Measurements from ENCODE around the gene ARHGAP21. TPM values are rescaled to one million over a fixed set of nuclear protein-coding genes. Genes with fewer than 3 reads are reported as not detected.

ARHGAP21 gene
- total RNA-seq, 1 experiment from 2014 or later, result 59.4 TPM

DNA sequence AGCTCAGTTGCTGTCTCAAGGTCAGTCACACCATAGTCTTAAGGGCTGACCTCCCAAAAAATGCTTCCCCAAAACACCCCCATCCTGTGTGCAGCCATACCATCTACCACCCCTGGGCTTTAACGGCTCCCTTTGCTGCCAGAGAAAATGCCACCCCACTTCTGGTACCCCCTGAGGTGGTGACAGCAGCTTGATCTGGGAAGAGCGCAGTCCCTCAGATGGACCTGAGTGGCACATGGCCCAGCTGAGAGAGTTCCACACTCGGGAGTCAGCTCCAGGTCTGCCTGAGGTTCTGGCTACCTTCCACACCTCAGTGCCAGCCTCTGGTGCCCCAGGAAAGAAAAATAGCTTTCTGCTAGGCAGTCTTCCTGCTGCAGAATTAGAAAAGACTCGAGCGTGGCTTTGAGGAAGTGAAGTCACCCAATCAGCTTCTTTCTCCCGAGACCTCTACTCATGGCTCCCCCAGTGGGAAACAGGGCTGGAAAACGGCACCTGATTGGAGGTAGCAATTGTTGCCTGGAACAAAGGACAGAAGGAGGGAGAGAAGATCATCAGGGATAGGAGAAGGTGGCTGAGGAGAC, 151.7 kb downstream of the ARHGAP21 start:
- TF ChIP-seq, protein P1, sequence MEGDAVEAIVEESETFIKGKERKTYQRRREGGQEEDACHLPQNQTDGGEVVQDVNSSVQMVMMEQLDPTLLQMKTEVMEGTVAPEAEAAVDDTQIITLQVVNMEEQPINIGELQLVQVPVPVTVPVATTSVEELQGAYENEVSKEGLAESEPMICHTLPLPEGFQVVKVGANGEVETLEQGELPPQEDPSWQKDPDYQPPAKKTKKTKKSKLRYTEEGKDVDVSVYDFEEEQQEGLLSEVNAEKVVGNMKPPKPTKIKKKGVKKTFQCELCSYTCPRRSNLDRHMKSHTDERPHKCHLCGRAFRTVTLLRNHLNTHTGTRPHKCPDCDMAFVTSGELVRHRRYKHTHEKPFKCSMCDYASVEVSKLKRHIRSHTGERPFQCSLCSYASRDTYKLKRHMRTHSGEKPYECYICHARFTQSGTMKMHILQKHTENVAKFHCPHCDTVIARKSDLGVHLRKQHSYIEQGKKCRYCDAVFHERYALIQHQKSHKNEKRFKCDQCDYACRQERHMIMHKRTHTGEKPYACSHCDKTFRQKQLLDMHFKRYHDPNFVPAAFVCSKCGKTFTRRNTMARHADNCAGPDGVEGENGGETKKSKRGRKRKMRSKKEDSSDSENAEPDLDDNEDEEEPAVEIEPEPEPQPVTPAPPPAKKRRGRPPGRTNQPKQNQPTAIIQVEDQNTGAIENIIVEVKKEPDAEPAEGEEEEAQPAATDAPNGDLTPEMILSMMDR (conservative IDR thresholded peaks at IDR 0.05), result no peak
- no peak overlapping the region for H2BK12ac ChIP-seq (ENCODE audit: insufficient read length, low read depth, low read length)
- Mint-ChIP-seq H3K36me3 (ENCODE audit: insufficient read depth in 1 of 3, low read depth in 3 of 3) (peaks cover 0 to 5% (median 0%) of the 10 kb centered on the region in 3 experiments; a peak in 2 of 7 replicates), H3K4me3 (no peak overlapping the region), H3K9me3 (peaks cover 0 to 3% of the 10 kb centered on the region in 2 experiments; a peak in 1 of 5 replicates), H3K27me3 (ENCODE audit: low read depth) (peaks cover 5% of the 10 kb centered on the region), H3K4me1 (peaks cover 10 to 20% of the 10 kb centered on the region in 2 experiments; a peak in 3 of 4 replicates), H3K27ac (no peak overlapping the region; a peak in 1 of 7 replicates)
- no peak overlapping the region for H2AFZ ChIP-seq (ENCODE audit: low read length)
- H4K8ac ChIP-seq (replicated peaks; ENCODE audit: insufficient read length, low read depth, low read length), result no peak overlapping the region
- no peaks in the 10 kb centered on the region for H3K4me1 ChIP-seq (ENCODE audit: insufficient read depth, low read length)
- H2BK5ac ChIP-seq (ENCODE audit: insufficient read length, low read length), result no peak overlapping the region
- H3K14ac ChIP-seq (ENCODE audit: insufficient read depth, low read length), result no peak overlapping the region
- no peaks in the 10 kb centered on the region for H3K9me3 ChIP-seq (ENCODE audit: control insufficient read depth, low read depth, low read length)
- H4K91ac ChIP-seq (ENCODE audit: insufficient read length, low read depth, low read length), result no peak overlapping the region
- H4K5ac ChIP-seq (ENCODE audit: insufficient read length, low read depth, low read length), result no peak overlapping the region
- no peak overlapping the region for H3K27ac ChIP-seq (ENCODE audit: insufficient read length, low read depth, low read length)
- H2BK15ac ChIP-seq (ENCODE audit: low read depth, low read length), result no peak overlapping the region
- no peak overlapping the region for H3K56ac ChIP-seq (ENCODE audit: insufficient read length, low read depth, low read length)
- WGBS (ENCODE audit: extremely low coverage, insufficient read length, low lambda C conversion rate), result no CpG with 5 or more reads among the region's 7 CpGs
- H3K79me2 ChIP-seq (ENCODE audit: insufficient read depth, low read length), result no peaks in the 10 kb centered on the region
- H3K27me3 ChIP-seq (ENCODE audit: insufficient read depth, low read length), result no peaks in the 10 kb centered on the region
- H3K18ac ChIP-seq (ENCODE audit: insufficient read length, low read depth, low read length), result no peak overlapping the region
- DNase-seq, result no peak
- H2BK120ac ChIP-seq (ENCODE audit: low read depth, low read length, poor library complexity, severe bottlenecking), result no peak overlapping the region
- H3K4ac ChIP-seq (ENCODE audit: low read depth, low read length), result no peak overlapping the region
- H3K9ac ChIP-seq (ENCODE audit: extremely low read depth, insufficient read length, low read length), result no peak overlapping the region
- H4K20me1 ChIP-seq (ENCODE audit: control insufficient read depth, insufficient read depth, insufficient read length), result no peaks in the 10 kb centered on the region
- no peak overlapping the region for H2AK5ac ChIP-seq (ENCODE audit: insufficient read length, low read length)
- no peak overlapping the region for H2BK20ac ChIP-seq (ENCODE audit: low read depth, low read length, poor library complexity, severe bottlenecking)
- H3T11ph ChIP-seq (ENCODE audit: low read length), result no peak overlapping the region
- H3K23ac ChIP-seq (ENCODE audit: insufficient read length, low read depth, low read length), result no peak overlapping the region
- H3K4me2 ChIP-seq (ENCODE audit: insufficient read depth, insufficient read length, low read length), result no peak overlapping the region
- no peaks in the 10 kb centered on the region for H3K79me1 ChIP-seq (ENCODE audit: insufficient read depth, low read depth, low read length, poor library complexity, severe bottlenecking)
- no peaks in the 10 kb centered on the region for H3K23me2 ChIP-seq (ENCODE audit: insufficient read length, low read depth, low read length, poor library complexity, severe bottlenecking)

Data from H9 (cell line).